Parathyroid adenoma (tissue), 2 donors: Measurements from ENCODE around the gene PAFAH1B2.

Source experiments
- H2AFZ ChIP-seq: fragments of 300-600 bp; sonication (generic); one replicate; pipeline ENCODE4 v1.7.0; 2017; ENCODE audit warnings: antibody characterized with exemption, mild to moderate bottlenecking
- H3K27ac ChIP-seq: fragments of 300-600 bp; sonication (generic); one replicate; pipeline ENCODE4 v1.7.0; 2017
- H3K27me3 ChIP-seq: fragments of 300-600 bp; sonication (generic); one replicate; pipeline ENCODE4 v1.7.0; 2017; ENCODE audit warnings: low read length; ENCODE audit not compliant: control insufficient read depth, insufficient read depth
- H3K36me3 ChIP-seq: fragments of 300-600 bp; sonication (generic); one replicate; pipeline ENCODE4 v1.7.0; 2017; ENCODE audit warnings: low read length; ENCODE audit not compliant: control insufficient read depth, insufficient read depth
- H3K4me1 ChIP-seq: fragments of 300-600 bp; sonication (generic); one replicate; pipeline ENCODE4 v1.7.0; 2017; ENCODE audit warnings: control low read depth
- H3K4me2 ChIP-seq: fragments of 300-600 bp; sonication (generic); one replicate; pipeline ENCODE4 v1.7.0; 2017; ENCODE audit warnings: low read length
- H3K4me3 ChIP-seq: fragments of 300-600 bp; sonication (generic); one replicate; pipeline ENCODE4 v1.7.0; 2017; ENCODE audit warnings: low read depth, low read length
- H3K79me2 ChIP-seq: fragments of 300-600 bp; sonication (generic); one replicate; pipeline ENCODE4 v1.7.0; 2017; ENCODE audit warnings: control low read depth
- H3K9ac ChIP-seq: fragments of 300-600 bp; sonication (generic); one replicate; pipeline ENCODE4 v1.7.0; 2017; ENCODE audit warnings: mild to moderate bottlenecking
- H3K9me3 ChIP-seq: fragments of 300-600 bp; sonication (generic); one replicate; pipeline ENCODE4 v1.7.0; 2017; ENCODE audit warnings: low read length; ENCODE audit not compliant: control insufficient read depth
- CTCF ChIP-seq: fragments of 300-600 bp; sonication (generic); IDR thresholded peaks from one replicate; pipeline ENCODE4 v1.7.0; 2017; ENCODE audit warnings: antibody characterized with exemption, mild to moderate bottlenecking
- donor health status: primary hyperparathyroidism.

PAFAH1B2 gene

GRCh38 chr11:117225553-117226170 is 81.6 kb downstream of the PAFAH1B2 start:
- H3K27ac ChIP-seq: no peak overlapping the region
- H3K4me1 ChIP-seq: peaks cover 14% of the 10 kb centered on the region

More at GRCh38 chr11:117225553-117226170, 81.6 kb downstream of the PAFAH1B2 start:
- H3K79me2 ChIP-seq: peaks cover 2% of the 10 kb centered on the region
- no peak for TF ChIP-seq CTCF
- H3K4me3 ChIP-seq: no peak overlapping the region
- H3K9ac ChIP-seq: no peak overlapping the region
- no peaks in the 10 kb centered on the region for H3K36me3 ChIP-seq
- H3K9me3 ChIP-seq: no peaks in the 10 kb centered on the region
- no peak overlapping the region for H2AFZ ChIP-seq
- H3K27me3 ChIP-seq: no peaks in the 10 kb centered on the region
- H3K4me2 ChIP-seq: no peak overlapping the region
